HepG2 (cell line): Measurements from ENCODE around the gene CABP4. TPM values are rescaled to one million over a fixed set of nuclear protein-coding genes. Genes with fewer than 3 reads are reported as not detected.
A peak's percentile ranks its signal among the peaks of the same experiment; 100 is the strongest.

Source experiments
- ATAC-seq: fragments of 200-7000 bp; cut with Tn5 transposase; 3 replicates; pipeline ENCODE4 v1.9.1; 2020; ENCODE audit warnings: mild to moderate bottlenecking, moderate library complexity
- BruUV-seq: library from RNA; stranded (reverse); fragments of 400-500 nt; replicated peaks from 2 replicates; lab custom pipeline; 2021; lab: Mats Ljungman, UMichigan
- CTCF ChIA-PET: fragments of 300-600 bp; formaldehyde crosslinking; extraction: SDS; loops from one replicate; lab custom pipeline; 2021; ENCODE audit warnings: low total read pairs, inconsistent platforms, low intra/inter-chr PET ratio; lab: Yijun Ruan, JAX
- POLR2A ChIA-PET: fragments of 350-600 bp; sonication (Branson Sonifier 250); formaldehyde crosslinking; loops from one replicate; lab custom pipeline; 2020; ENCODE audit warnings: antibody characterized with exemption, inconsistent platforms; lab: Yijun Ruan, JAX
- DNase-seq: peaks from one replicate; pipeline ENCODE4 v3.0.0-alpha.2; 2015; ENCODE audit warnings: low spot score
- FAIRE-seq: peaks from 3 replicates; lab custom pipeline; 2011; peaks lifted over from hg19 to GRCh38; lab: Jason Lieb, UNC
- H2AFZ ChIP-seq: one replicate; pipeline ENCODE4 v1.6.1; 2011; ENCODE audit warnings: low read length, inconsistent platforms
- H3K27ac ChIP-seq: fragments of 300-600 bp; 3 replicates; pipeline ENCODE4 v1.8.0; 2011; ENCODE audit warnings: mixed run types, mild to moderate bottlenecking, mixed read lengths, low read length, inconsistent platforms; ENCODE audit not compliant: insufficient read depth; ENCODE audit errors: extremely low read length
- H3K27me3 ChIP-seq, 2 experiments: fragments of 200-600 bp in 1 of 2; 2 replicates in 1 of 2; 3 replicates in 1 of 2; pipeline versions ENCODE4 v1.6.0 to v1.8.0; 2011; ENCODE audit warnings: low read length in 2 of 2, mild to moderate bottlenecking in 2 of 2, moderate library complexity in 2 of 2, inconsistent platforms in 1 of 2; ENCODE audit not compliant: insufficient read depth in 2 of 2, control insufficient read depth in 1 of 2
- H3K36me3 ChIP-seq, 2 experiments: fragments of 200-600 bp in 1 of 2; replicated peaks in 1 of 2; 2 replicates in 1 of 2; 3 replicates in 1 of 2; pipeline versions ENCODE4 v1.5.1 to v1.8.0; 2011; ENCODE audit warnings: low read length in 2 of 2, inconsistent platforms in 1 of 2; ENCODE audit not compliant: insufficient read depth in 2 of 2, control insufficient read depth in 1 of 2
- H3K4me1 ChIP-seq: 2 replicates; pipeline ENCODE4 v1.5.1; 2012; ENCODE audit warnings: low read length, inconsistent platforms; ENCODE audit not compliant: insufficient read depth
- H3K4me2 ChIP-seq: 2 replicates; pipeline ENCODE4 v1.6.0; 2011; ENCODE audit warnings: low read depth, low read length, inconsistent platforms
- H3K4me3 ChIP-seq, 3 experiments: fragments of 200-600 bp in 1 of 3; sonication (generic), shearing (Covaris generic) in 1 of 3; replicated peaks in 1 of 3; 2 replicates each; pipeline ENCODE4 v1.5.1; 2011 to 2016; ENCODE audit warnings: low read length in 3 of 3, inconsistent platforms in 2 of 3, low read depth in 2 of 3, mild to moderate bottlenecking in 2 of 3, control low read depth in 1 of 3, mixed read lengths in 1 of 3; ENCODE audit not compliant: insufficient read depth in 1 of 3
- H3K79me2 ChIP-seq: one replicate; pipeline ENCODE4 v1.6.1; 2011; ENCODE audit warnings: low read length, inconsistent platforms; ENCODE audit not compliant: insufficient read depth
- H3K9ac ChIP-seq: 2 replicates; pipeline ENCODE4 v1.6.0; 2011; ENCODE audit warnings: mild to moderate bottlenecking, low read depth, low read length, inconsistent platforms; ENCODE audit not compliant: insufficient read depth
- H3K9me3 ChIP-seq: 2 replicates; pipeline ENCODE4 v1.5.1; 2012; ENCODE audit warnings: mild to moderate bottlenecking, low read length
- H4K20me1 ChIP-seq: 2 replicates; pipeline ENCODE4 v1.6.0; 2011; ENCODE audit warnings: inconsistent platforms, mild to moderate bottlenecking, low read length, moderate library complexity; ENCODE audit not compliant: insufficient read depth
- ADNP ChIP-seq: sonication (generic); formaldehyde crosslinking; IDR thresholded peaks from 2 replicates; pipeline ENCODE4 v1.4.0; 2020; ENCODE audit warnings: missing genetic modification reagents
- DR1 ChIP-seq: sonication (generic); formaldehyde crosslinking; IDR thresholded peaks from 2 replicates; pipeline ENCODE4 v1.8.0; 2021; ENCODE audit warnings: mild to moderate bottlenecking, missing genetic modification reagents, inconsistent platforms
- HOXA9 ChIP-seq: sonication (generic); formaldehyde crosslinking; IDR thresholded peaks from 2 replicates; pipeline ENCODE4 v1.8.1; 2022; ENCODE audit warnings: missing genetic modification reagents, mild to moderate bottlenecking, moderate library complexity, borderline replicate concordance
- MAFK ChIP-seq, 2 experiments: IDR thresholded peaks in 1 of 2; conservative IDR thresholded peaks in 1 of 2; 2 replicates each; pipeline ENCODE4 v1.6.1; 2011; ENCODE audit warnings: improper control_type of control experiment in 2 of 2, low read length in 2 of 2
- RFXAP ChIP-seq: sonication (generic); formaldehyde crosslinking; IDR thresholded peaks from 2 replicates; pipeline ENCODE4 v1.4.0; 2020; ENCODE audit warnings: missing genetic modification reagents, borderline replicate concordance
- THAP11 ChIP-seq: IDR thresholded peaks from 2 replicates; pipeline ENCODE4 v1.6.1; 2016; ENCODE audit warnings: missing biosample characterization, missing genetic modification reagents
- WGBS: methylation state at CpG from one replicate; pipeline ENCODE4 v1.1.6; 2017; ENCODE audit warnings: low lambda C conversion rate; 5-methylcytosine and 5-hydroxymethylcytosine counted together
- in situ Hi-C: cut with HindIII; loops from 2 replicates; pipeline ENCODE4 v1.10.0; 2017; ENCODE audit warnings: low pct_unique_long_range_greater_than_20kb; ENCODE audit not compliant: extremely low pct_ligation_motif_present
- intact Hi-C: fragments of 100-400 bp; cut with micrococcal nuclease; formaldehyde crosslinking; loops from one replicate; pipeline ENCODE4 v1.10.0; 2022; ENCODE audit not compliant: unreplicated experiment
- polyA plus RNA-seq, 8 experiments: library from polyadenylated mRNA; depleted of rRNA in 3 of 8; stranded (reverse) in 7 of 8; unstranded in 1 of 8; fragments of >200 nt; fragmentation: Illumina TruSeq in 4 of 8; extraction: Trizol in 4 of 8; gene quantifications; 2 replicates each; pipeline versions ENCODE4 v1.2.1 to v1.2.3, GENCODE V29; 2011 to 2016; ENCODE audit warnings: low read depth in 4 of 8, missing spikeins in 1 of 8, mixed read lengths in 1 of 8; ENCODE audit not compliant: insufficient read depth in 1 of 8
- total RNA-seq, 5 experiments: library from RNA; depleted of rRNA; stranded (reverse); fragments of >200 nt; fragmentation: Illumina TruSeq; extraction: Trizol; gene quantifications; 2 replicates each; pipeline ENCODE4 v1.2.3, GENCODE V29; 2016; ENCODE audit warnings: low read depth in 1 of 5
- TF ChIP-seq, protein P1 (sequence below): sonication (generic); formaldehyde crosslinking; IDR thresholded peaks from 2 replicates; pipeline ENCODE4 v1.5.1; 2020; ENCODE audit warnings: missing genetic modification reagents, mild to moderate bottlenecking, borderline replicate concordance
- TF ChIP-seq, protein P2 (sequence below): fragments of 450-650 bp; IDR thresholded peaks from 2 replicates; pipeline ENCODE4 v1.6.1; 2017

Gene CABP4
- total and polyA plus RNA-seq, 2 of the 13 experiments (the other 11 are each of a cell fraction or from before 2014, with no cell fraction given): not detected

DNA sequence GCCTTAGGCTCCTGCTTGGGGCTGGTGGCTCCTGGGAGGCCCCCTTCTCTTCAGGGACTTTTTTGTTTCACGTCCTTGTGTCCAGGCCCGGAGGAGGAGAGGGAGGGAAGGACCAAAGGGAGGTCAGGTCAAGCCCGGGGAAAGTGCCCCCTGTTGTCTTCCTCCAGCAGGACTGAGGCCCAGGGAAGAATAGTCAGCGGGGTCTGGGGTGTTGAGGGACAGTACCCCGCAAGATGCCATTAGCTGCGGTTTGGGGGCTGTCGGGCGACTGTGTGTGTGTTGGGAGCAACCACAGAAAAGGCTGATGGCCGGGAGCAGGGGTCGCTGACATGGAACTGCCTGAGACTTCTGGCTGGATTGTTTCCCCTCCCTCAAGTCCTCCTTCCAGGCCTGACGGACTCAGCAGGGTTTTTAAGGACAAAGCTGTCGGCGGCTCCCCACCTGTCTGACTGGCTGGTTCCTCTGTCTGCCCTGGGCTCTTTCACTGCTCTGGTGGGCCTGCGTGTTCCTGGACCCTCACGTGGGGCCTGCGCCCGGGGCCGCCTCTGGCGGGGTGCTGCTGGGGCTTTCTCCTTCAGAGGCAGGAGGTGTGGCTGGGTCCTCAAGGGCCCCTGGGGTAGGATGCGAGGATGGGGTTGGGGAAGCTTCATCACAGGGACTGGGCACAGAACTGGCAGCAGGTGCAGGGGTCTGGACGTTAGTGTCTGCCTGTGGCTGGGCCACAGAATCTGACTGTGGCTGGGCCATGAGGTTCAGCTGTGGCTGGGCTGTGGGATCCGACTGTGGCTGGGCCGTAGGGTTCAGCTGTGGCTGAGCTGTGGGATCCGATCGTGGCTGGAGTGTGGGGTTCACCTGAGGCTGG lies 4.1 kb upstream of the CABP4 start (continued):
- no peak for TF ChIP-seq HOXA9 (CRISPR knock-in tag)
- TF ChIP-seq, all 625 proteins: peak for 0

DNA sequence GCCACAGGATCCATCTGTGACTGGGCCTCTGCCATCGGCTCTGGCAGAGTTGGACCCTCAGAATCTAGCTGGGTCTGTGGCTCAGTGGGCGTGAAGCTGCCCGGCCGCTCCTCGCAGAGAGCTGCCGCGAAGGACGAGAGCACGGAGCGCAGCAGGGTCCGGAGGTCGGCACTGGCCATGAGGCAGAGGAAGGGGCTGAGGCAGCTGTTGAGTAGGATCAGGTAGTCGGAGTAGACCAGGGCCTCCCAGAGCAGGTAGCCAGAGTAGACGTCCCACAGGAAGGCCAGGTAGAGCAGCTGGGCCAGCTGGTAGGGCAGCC lies 3.5 kb upstream of the CABP4 start:
- Histone ChIP-seq H3K9me3 (no peaks in the 10 kb centered on the region), H3K4me3 (no peak overlapping the region), H4K20me1 (no peaks in the 10 kb centered on the region), H3K4me1 (peaks cover 14% of the 10 kb centered on the region), H3K27me3 (peaks cover 13 to 67% of the 10 kb centered on the region in 2 experiments; a peak in 4 of 5 replicates), H2AFZ (no peak overlapping the region), H3K9ac (no peak overlapping the region), H3K79me2 (no peaks in the 10 kb centered on the region), H3K27ac (no peak overlapping the region), H3K36me3 (no peaks in the 10 kb centered on the region), H3K4me2 (no peak overlapping the region)
- CTCF ChIA-PET: no interaction called here
- BruUV-seq: no TSS peak
- WGBS: 70% methylated on average over 13 of the region's 14 CpGs
- TF ChIP-seq DR1 (CRISPR knock-in tag): no peak
- TF ChIP-seq, protein P1, sequence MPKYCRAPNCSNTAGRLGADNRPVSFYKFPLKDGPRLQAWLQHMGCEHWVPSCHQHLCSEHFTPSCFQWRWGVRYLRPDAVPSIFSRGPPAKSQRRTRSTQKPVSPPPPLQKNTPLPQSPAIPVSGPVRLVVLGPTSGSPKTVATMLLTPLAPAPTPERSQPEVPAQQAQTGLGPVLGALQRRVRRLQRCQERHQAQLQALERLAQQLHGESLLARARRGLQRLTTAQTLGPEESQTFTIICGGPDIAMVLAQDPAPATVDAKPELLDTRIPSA (CRISPR knock-in tag): no peak
- TF ChIP-seq, protein P2, sequence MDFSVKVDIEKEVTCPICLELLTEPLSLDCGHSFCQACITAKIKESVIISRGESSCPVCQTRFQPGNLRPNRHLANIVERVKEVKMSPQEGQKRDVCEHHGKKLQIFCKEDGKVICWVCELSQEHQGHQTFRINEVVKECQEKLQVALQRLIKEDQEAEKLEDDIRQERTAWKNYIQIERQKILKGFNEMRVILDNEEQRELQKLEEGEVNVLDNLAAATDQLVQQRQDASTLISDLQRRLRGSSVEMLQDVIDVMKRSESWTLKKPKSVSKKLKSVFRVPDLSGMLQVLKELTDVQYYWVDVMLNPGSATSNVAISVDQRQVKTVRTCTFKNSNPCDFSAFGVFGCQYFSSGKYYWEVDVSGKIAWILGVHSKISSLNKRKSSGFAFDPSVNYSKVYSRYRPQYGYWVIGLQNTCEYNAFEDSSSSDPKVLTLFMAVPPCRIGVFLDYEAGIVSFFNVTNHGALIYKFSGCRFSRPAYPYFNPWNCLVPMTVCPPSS: no peak
- no peak for TF ChIP-seq MAFK (conservative IDR thresholded peaks at IDR 0.05 in 1 of 2, IDR thresholded peaks at IDR 0.05 in 1 of 2; ENCODE audit: low read length in 2 of 2)
- TF ChIP-seq RFXAP: no peak
- TF ChIP-seq ADNP (CRISPR knock-in tag): no peak
- no peak for TF ChIP-seq THAP11 (CRISPR knock-in tag)
- intact Hi-C loops: no loop called here
- POLR2A ChIA-PET: interaction anchor here (1.5 kb wide), 1 partner anchor 8 kb away, joined by 5 read pairs; the partner anchor contains the start of gene CORO1B
- DNase-seq: no peak
- ATAC-seq: peak; percentile 8; the same call in 1 of the 3 replicates
- FAIRE-seq: no peak
- in situ Hi-C loops: no loop called here
